ENCODE measurements around the gene CHPF2.

DNA sequence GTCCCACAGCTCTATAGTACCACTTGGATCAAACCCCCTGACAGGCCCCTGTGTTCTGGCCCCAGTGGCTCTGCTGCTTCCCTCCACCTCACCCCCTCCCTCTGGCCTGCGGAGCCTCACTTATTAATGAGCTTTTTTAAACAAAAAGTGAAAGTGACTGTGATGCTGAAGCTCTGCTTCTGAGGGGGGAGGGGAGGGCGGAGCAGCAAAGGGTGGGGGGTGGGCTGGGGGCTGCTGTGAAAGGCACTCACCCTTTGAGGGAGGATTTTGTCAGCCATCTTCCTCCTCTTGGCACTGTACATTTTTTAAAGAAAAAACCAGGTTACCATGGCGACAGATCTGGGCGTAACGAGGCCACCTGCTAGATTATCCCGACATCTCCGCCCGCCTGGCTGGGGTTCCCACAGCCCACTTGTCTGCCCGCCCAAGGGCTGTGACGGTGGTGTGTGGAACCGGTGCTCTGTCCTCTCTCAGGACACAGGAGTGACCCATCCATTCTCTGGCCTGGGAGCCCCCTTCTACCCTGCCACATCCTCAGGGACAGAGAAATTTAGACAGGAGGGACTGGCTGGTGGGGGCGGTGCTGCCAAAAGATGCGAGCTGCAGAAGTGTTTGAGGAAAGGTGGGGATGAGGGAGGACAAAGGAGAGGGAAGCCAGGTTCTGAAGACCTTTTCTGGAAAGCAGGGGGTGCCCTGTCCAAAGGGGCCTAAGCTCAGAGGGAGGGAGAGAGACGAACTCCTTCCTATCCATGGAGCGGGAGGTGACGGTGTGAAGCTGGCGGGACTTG is 11.3 kb downstream of the CHPF2 start:
- TF ChIP-seq, protein P1, sequence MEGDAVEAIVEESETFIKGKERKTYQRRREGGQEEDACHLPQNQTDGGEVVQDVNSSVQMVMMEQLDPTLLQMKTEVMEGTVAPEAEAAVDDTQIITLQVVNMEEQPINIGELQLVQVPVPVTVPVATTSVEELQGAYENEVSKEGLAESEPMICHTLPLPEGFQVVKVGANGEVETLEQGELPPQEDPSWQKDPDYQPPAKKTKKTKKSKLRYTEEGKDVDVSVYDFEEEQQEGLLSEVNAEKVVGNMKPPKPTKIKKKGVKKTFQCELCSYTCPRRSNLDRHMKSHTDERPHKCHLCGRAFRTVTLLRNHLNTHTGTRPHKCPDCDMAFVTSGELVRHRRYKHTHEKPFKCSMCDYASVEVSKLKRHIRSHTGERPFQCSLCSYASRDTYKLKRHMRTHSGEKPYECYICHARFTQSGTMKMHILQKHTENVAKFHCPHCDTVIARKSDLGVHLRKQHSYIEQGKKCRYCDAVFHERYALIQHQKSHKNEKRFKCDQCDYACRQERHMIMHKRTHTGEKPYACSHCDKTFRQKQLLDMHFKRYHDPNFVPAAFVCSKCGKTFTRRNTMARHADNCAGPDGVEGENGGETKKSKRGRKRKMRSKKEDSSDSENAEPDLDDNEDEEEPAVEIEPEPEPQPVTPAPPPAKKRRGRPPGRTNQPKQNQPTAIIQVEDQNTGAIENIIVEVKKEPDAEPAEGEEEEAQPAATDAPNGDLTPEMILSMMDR (IDR thresholded peaks at IDR 0.05) = no peak
- TF ChIP-seq POLR2AphosphoS5 (IDR thresholded peaks at IDR 0.05) = no peak

Measured in prostate gland (tissue), 2 donors.